ENCODE data around the gene AKTIP. TPM values are rescaled to one million over a fixed set of nuclear protein-coding genes. Genes with fewer than 3 reads are reported as not detected.
"Not testable (repeated sequence)": the region's sequence is repeated elsewhere in the genome, so short reads cannot be mapped to it uniquely, and the experiment has no call there.

AKTIP gene
- total and polyA plus RNA-seq, 4 donors = 23.1 to 48.5 (median 34.6) TPM

DNA sequence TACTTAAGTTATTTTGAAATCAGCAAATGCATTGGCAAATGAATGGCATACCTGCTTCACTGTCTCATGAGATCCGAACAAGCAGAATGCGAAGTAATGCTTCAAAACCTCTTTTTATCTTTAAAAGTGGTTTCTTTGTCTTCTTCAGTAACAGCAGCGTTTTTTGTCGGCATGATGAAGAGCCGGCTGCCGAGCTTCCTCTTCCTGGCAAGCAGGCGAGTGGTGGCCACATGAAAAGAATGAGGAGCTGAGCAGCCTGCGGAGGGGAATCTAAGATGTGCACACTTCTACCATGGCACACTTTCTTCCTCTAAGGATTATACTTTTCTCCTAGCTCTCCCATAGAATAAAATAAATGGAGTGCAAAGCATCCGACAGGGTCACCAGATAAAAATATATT is 42.4 kb upstream of the AKTIP start:
- Histone ChIP-seq H3K9ac (ENCODE audit: insufficient read depth in 1 of 2, low read length in 2 of 2) (no peak overlapping the region), H3K9me3 (ENCODE audit: control insufficient read depth in 4 of 4, insufficient read depth in 3 of 4, low read length in 3 of 4) (peaks cover 0 to 4% (median 0%) of the 10 kb centered on the region in 4 donors), H3K36me3 (ENCODE audit: control insufficient read depth in 4 of 4, insufficient read depth in 4 of 4, low read length in 4 of 4) (no peaks in the 10 kb centered on the region), H3K27ac (ENCODE audit: low read depth in 1 of 2, low read length in 1 of 2) (no peak overlapping the region), H3K4me1 (ENCODE audit: control insufficient read depth in 5 of 5, insufficient read depth in 5 of 5, low read length in 5 of 5) (peaks cover 0 to 12% (median 4%) of the 10 kb centered on the region in 5 donors), H3K27me3 (ENCODE audit: control insufficient read depth in 3 of 3, insufficient read depth in 3 of 3, low read length in 2 of 3) (peaks cover 0 to 20% (median 7%) of the 10 kb centered on the region in 3 donors), H3K4me3 (no peak overlapping the region)
- DNase-seq = no peak
- 30 to 41% methylated on average over 9 of the region's 9 CpGs for WGBS, 2 donors
- no peak for TF ChIP-seq CTCF (IDR thresholded peaks at IDR 0.05; ENCODE audit: control extremely low read depth, extremely low read depth)
- no peak for ATAC-seq (ENCODE audit: insufficient read depth, low FRiP score)

DNA sequence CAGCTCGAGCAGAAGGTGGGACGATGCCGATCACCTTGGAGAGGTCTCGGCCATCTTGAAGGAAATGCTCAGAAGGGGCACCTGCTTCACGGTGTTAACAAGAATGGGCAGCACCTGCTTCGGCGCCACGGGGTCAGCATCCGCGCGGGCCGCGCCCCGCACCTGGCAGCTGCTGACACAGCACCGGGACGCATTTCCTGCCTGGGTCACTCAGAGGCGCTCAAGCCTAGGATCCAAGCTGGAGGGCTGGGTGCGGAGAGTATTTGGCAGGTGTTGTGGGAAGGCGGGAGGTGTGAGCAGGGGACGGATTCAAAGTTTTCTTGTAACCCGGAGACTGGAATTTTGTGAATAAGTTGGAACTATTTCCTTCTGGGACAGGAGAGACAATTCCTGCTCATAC is 39.3 kb upstream of the AKTIP start:
- Histone ChIP-seq H3K9me3 (ENCODE audit: control insufficient read depth in 4 of 4, insufficient read depth in 3 of 4, low read length in 3 of 4) (peaks cover 0 to 4% (median 0%) of the 10 kb centered on the region in 4 donors), H3K9ac (ENCODE audit: insufficient read depth in 1 of 2, low read length in 2 of 2) (no peak overlapping the region), H3K4me3 (no peak overlapping the region), H3K27me3 (ENCODE audit: control insufficient read depth in 3 of 3, insufficient read depth in 3 of 3, low read length in 2 of 3) (peaks cover 0 to 17% (median 7%) of the 10 kb centered on the region in 3 donors), H3K36me3 (ENCODE audit: control insufficient read depth in 4 of 4, insufficient read depth in 4 of 4, low read length in 4 of 4) (no peaks in the 10 kb centered on the region), H3K27ac (ENCODE audit: low read depth in 1 of 2, low read length in 1 of 2) (no peak overlapping the region), H3K4me1 (ENCODE audit: control insufficient read depth in 5 of 5, insufficient read depth in 5 of 5, low read length in 5 of 5) (peaks cover 0 to 2% (median 0%) of the 10 kb centered on the region in 5 donors)
- no peak for TF ChIP-seq CTCF (IDR thresholded peaks at IDR 0.05; ENCODE audit: control extremely low read depth, extremely low read depth)
- 57 to 58% methylated on average over 21 of the region's 21 CpGs for WGBS, 2 donors
- ATAC-seq (ENCODE audit: insufficient read depth, low FRiP score) = no peak
- DNase-seq = no peak

GRCh38 chr16:53541326-53541725 is 38.3 kb upstream of the AKTIP start:
- peaks cover 0 to 2% (median 0%) of the 10 kb centered on the region in 5 donors for H3K4me1 ChIP-seq (ENCODE audit: control insufficient read depth in 5 of 5, insufficient read depth in 5 of 5, low read length in 5 of 5)
- no peak for ATAC-seq (ENCODE audit: insufficient read depth, low FRiP score)
- WGBS, 2 donors = 91 to 94% methylated on average over 9 of the region's 9 CpGs

GRCh38 chr16:53539759-53540718 is 37.0 kb upstream of the AKTIP start:
- ATAC-seq (ENCODE audit: insufficient read depth, low FRiP score) = not testable (repeated sequence)

More at GRCh38 chr16:53541326-53541725, 38.3 kb upstream of the AKTIP start:
- Histone ChIP-seq H3K27me3 (ENCODE audit: control insufficient read depth in 3 of 3, insufficient read depth in 3 of 3, low read length in 2 of 3) (peaks cover 0 to 12% (median 7%) of the 10 kb centered on the region in 3 donors), H3K9me3 (ENCODE audit: control insufficient read depth in 4 of 4, insufficient read depth in 3 of 4, low read length in 3 of 4) (peaks cover 0 to 4% (median 0%) of the 10 kb centered on the region in 4 donors), H3K9ac (ENCODE audit: insufficient read depth in 1 of 2, low read length in 2 of 2) (no peak overlapping the region), H3K36me3 (ENCODE audit: control insufficient read depth in 4 of 4, insufficient read depth in 4 of 4, low read length in 4 of 4) (no peaks in the 10 kb centered on the region), H3K27ac (ENCODE audit: low read depth in 1 of 2, low read length in 1 of 2) (no peak overlapping the region), H3K4me3 (no peak overlapping the region)
- no peak for TF ChIP-seq CTCF (IDR thresholded peaks at IDR 0.05; ENCODE audit: control extremely low read depth, extremely low read depth)
- DNase-seq = no peak

GRCh38 chr16:53539346-53539745 is 36.3 kb upstream of the AKTIP start:
- not testable (repeated sequence) for H3K9me3 ChIP-seq (ENCODE audit: control insufficient read depth in 4 of 4, insufficient read depth in 3 of 4, low read length in 3 of 4); H3K4me3 ChIP-seq; H3K36me3 ChIP-seq (ENCODE audit: control insufficient read depth in 4 of 4, insufficient read depth in 4 of 4, low read length in 4 of 4); H3K27ac ChIP-seq (ENCODE audit: low read depth in 1 of 2, low read length in 1 of 2); DNase-seq; H3K27me3 ChIP-seq (ENCODE audit: control insufficient read depth in 3 of 3, insufficient read depth in 3 of 3, low read length in 2 of 3); H3K4me1 ChIP-seq (ENCODE audit: control insufficient read depth in 5 of 5, insufficient read depth in 5 of 5, low read length in 5 of 5); ATAC-seq (ENCODE audit: insufficient read depth, low FRiP score); H3K9ac ChIP-seq (ENCODE audit: insufficient read depth in 1 of 2, low read length in 2 of 2)
- 94% methylated on average over 10 to 24 of the region's 27 CpGs for WGBS, 2 donors

More at GRCh38 chr16:53539759-53540718, 37.0 kb upstream of the AKTIP start:
- not testable (repeated sequence) for H3K4me1 ChIP-seq (ENCODE audit: control insufficient read depth in 5 of 5, insufficient read depth in 5 of 5, low read length in 5 of 5); H3K4me3 ChIP-seq; H3K27ac ChIP-seq (ENCODE audit: low read depth in 1 of 2, low read length in 1 of 2); H3K9me3 ChIP-seq (ENCODE audit: control insufficient read depth in 4 of 4, insufficient read depth in 3 of 4, low read length in 3 of 4); DNase-seq; H3K9ac ChIP-seq (ENCODE audit: insufficient read depth in 1 of 2, low read length in 2 of 2); H3K36me3 ChIP-seq (ENCODE audit: control insufficient read depth in 4 of 4, insufficient read depth in 4 of 4, low read length in 4 of 4)
- 77% methylated on average over 13 of the region's 13 CpGs for WGBS, 2 donors
- H3K27me3 ChIP-seq (ENCODE audit: control insufficient read depth in 3 of 3, insufficient read depth in 3 of 3, low read length in 2 of 3) = peaks cover 0 to 11% (median 7%) of the 10 kb centered on the region in 3 donors

All from lung (tissue), 12 donors.